GM12873 (cell line): ENCODE results near the gene LCN15.

Source experiments
- TF ChIP-seq, protein P1 (sequence below): IDR thresholded peaks from 2 replicates; pipeline ENCODE4 v1.5.1; 2012; ENCODE audit warnings: low read depth, mild to moderate bottlenecking, moderate library complexity, low read length, control low read depth; ENCODE audit not compliant: insufficient read depth; ENCODE audit errors: missing control alignments

The LCN15 gene

DNA sequence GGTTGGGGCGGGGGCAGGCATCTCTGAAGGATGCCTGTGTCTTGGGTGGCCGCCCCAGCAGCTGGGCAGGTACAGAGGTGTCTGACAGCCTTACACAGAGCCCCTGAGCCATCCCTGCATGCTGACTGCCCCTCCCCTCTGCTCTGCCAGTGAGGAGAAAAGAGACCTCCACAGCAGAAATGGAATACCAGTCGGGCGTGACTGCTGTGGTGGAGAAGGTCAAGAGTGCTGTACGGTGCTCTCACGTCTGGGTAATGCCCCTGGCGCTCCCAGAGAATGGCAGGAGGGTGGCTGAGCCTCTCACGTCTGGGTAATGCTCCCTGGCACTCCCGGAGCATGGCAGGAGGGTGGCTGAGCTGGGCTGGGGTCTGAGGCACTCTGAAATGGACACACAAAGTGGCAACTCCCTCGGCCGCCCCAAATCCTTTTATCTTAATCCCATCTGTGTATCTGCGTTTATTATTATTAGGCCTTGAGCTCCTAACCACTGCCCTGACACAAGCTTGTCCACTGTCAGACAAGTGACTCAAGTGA lies 41.0 kb upstream of the LCN15 start:
- TF ChIP-seq, protein P1, sequence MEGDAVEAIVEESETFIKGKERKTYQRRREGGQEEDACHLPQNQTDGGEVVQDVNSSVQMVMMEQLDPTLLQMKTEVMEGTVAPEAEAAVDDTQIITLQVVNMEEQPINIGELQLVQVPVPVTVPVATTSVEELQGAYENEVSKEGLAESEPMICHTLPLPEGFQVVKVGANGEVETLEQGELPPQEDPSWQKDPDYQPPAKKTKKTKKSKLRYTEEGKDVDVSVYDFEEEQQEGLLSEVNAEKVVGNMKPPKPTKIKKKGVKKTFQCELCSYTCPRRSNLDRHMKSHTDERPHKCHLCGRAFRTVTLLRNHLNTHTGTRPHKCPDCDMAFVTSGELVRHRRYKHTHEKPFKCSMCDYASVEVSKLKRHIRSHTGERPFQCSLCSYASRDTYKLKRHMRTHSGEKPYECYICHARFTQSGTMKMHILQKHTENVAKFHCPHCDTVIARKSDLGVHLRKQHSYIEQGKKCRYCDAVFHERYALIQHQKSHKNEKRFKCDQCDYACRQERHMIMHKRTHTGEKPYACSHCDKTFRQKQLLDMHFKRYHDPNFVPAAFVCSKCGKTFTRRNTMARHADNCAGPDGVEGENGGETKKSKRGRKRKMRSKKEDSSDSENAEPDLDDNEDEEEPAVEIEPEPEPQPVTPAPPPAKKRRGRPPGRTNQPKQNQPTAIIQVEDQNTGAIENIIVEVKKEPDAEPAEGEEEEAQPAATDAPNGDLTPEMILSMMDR = no peak

DNA sequence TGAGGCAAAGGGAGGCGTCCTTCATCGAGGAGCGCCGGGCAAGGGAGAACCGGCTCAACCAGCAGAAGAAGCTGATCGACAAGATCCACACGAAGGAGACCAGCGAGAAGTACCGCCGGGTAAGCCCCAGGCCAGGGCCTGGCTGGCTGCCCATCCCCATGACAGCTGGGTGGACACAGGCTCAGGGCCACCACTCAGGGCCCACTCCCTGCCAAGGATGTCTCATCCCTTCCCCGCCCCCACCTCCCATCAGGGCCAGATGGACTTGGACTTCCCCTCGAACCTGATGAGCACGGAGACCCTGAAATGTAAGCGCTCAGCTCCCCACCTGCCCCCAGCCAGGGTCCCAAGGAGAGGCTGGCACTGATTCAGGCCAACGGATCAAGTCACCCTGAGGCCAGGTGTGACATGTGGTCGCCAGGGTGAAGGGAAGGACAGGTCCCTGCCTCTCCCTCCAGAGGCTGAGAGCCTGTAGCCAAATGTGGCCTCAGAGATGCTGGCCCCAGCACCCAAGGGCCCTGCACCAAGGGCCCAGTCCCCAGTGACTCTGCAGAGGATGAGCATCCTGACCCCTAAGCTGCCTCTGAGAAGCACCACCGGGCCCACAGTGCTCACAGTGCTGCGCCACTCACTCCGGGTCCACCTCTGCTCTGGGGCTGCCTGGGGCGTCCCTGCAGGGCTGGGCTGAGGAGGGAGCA lies 40.3 kb upstream of the LCN15 start:
- TF ChIP-seq, protein P1 = no peak

DNA sequence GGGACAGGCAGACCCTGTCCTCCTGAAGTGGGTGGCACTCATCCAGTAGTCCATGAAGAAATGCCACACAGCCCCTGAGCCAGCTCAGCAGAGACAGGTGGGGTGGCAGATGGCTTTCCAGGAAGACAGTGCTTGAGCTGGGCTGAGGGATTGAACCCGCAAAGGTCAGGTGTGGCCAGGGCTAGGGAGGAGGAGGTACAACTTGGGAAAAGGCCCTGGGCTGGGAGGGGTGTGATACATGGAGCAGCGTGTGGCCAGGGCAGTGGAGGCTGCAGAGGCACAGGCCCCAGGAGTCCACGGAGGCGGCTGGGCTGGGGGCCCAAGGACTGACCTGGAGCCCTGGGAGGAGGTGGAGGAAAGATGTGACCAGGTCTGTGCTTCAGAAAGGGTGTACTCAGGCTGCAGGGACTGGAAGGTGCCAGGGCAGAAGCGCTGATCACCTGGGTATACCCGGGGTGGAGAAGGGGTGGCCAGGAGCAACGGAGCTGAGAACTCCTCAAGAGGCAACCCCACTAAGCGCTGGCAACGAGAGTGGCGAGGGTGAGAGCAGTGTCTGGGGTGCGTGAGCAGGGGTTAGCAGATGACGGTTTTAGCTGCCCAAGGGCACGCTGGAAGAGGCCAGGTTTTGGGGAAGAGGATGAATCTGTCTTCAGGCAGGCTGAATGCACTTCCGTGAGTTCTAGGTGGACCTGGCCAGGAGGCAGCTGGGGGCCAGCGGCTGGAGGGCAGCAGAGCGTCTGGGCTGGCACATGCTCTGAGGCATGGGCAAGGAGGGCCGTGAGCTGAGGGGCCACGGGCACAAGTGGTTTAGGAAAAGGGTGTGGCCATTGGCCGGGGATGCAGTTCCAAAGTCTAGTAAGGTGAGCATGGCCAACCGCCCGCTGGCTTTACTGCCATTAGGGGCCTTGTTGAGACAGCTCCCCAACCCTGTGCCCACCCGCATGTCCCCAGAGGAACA lies 39.5 kb upstream of the LCN15 start:
- TF ChIP-seq, protein P1 = no peak

DNA sequence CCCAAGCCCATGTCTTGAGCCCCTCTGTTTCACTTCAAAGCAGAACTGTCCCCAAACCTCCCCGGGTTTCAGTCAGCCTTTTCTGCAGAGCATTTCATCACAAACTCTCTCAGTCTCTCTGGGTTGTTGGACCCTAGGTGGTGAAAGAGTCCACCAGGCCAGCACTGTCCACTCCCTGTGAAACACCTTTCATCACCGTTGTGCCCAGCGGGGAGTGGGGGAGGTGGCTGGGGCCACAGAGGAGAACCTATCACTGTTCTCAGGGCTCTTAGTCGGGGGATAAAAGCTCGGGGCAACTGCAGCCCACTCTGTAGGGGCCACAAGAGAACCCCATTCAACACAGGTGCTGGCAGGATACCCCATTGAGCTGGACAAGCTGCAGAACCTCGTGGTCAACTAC lies 38.0 kb upstream of the LCN15 start:
- TF ChIP-seq, protein P1 = no peak

DNA sequence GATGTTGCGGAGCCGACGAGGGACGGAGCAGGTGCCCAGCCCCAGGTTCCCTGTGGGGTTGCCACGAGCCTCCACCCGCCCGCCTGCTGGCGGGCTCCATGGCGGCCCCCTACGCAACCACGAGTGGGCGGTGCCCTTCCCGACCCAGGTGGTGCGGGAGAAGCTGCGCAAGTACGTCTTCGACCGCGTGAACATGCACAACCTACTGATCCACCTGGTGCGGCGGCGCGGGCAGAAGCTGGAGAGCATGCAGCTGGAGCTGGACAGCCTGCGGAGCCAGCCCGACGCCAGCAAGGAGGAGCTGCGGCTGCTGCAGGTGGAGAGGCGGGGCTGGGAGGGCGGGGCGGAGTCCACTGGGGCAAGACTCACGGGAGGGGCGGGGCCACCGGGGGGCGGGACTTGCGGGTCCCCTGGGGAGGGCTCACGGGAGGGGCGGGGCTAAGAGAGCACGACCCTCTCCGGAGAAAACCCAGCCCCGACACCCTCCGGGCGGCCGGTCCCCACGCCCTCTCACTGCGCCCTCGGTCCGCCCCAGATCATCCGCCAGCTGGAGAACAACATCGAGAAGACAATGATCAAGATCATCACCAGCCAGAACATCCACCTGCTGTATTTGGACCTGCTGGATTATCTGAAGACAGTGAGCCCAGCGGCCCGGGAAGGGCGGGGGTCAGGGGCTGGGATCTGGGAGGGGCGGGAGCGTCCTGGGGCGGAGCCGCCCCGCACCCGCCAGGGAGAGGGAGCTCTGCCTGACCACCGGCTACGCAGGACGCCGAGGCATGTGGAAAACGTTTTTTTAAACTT lies 35.7 kb upstream of the LCN15 start:
- TF ChIP-seq, protein P1 = no peak

DNA sequence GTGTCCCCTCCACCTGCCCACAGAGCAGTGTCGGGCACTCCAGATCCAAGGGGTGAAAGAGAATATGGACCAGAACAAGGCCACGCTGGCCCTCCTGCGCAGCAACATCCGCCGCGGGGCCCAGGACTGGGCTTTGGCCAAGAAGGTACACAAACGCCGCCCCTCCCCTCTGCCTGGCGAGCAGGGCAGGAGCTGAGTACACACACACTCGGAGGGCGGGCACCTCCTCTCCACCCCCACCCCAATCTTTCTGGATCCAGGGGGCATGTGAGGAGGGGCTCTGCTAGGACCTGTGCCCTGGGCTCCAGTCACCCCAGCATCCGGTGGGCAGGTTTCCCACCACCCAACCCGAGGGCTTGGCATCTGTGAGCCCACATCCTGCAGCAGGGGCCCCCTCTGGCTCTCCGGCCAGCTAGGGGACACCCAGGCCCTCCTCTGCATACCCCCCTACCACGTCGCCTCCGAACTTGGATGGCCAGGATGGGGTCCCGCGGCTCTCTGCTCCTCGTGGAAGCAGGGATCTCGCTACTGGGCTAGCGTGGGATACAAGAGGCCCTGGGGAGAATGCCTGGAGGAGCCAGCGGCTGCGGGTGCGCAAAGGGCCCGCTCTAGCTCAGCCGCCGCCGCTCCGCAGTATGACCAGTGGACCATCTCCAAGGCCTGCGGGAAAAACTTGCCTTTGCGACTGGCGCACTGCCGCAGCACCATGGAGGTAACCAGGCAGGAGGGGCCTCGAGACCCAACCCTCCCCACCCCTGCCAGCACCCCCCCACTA lies 34.9 kb upstream of the LCN15 start:
- TF ChIP-seq, protein P1 = no peak
